HG02759 (cell line): ENCODE measurements around the gene SOD1.
"Not testable (repeated sequence)": the region's sequence is repeated elsewhere in the genome, so short reads cannot be mapped to it uniquely, and the experiment has no call there.

Experiments
- ATAC-seq: cut with Tn5 transposase; IDR thresholded peaks from one replicate; pipeline ENCODE4 v1.9.1; 2021; ENCODE audit warnings: mild to moderate bottlenecking, moderate library complexity; ENCODE audit not compliant: unreplicated experiment

The SOD1 gene

GRCh38 chr21:31659536-31660258, at the start of gene SOD1:
Gene SOD1, plus strand, starts transcription at chr21:31659693. Its CDS starts 77 bp downstream, at chr21:31659770.
- ATAC-seq = peak; percentile 95

- ATAC-seq = no peak
Measured at GRCh38 chr21:31611445-31611844, 48.0 kb upstream of the SOD1 start.

- ATAC-seq = no peak
Measured at GRCh38 chr21:31612894-31613785, 46.4 kb upstream of the SOD1 start.

- ATAC-seq = no peak
Measured at GRCh38 chr21:31614705-31615104, 44.8 kb upstream of the SOD1 start.

GRCh38 chr21:31616216-31616615, 43.3 kb upstream of the SOD1 start:
- ATAC-seq = no peak

GRCh38 chr21:31618696-31619430, 40.6 kb upstream of the SOD1 start:
- ATAC-seq = no peak

- ATAC-seq = no peak
Measured at GRCh38 chr21:31622397-31622796, 37.1 kb upstream of the SOD1 start.

GRCh38 chr21:31623664-31624063, 35.8 kb upstream of the SOD1 start:
- ATAC-seq = no peak

- ATAC-seq = no peak
Measured at GRCh38 chr21:31624181-31624580, 35.3 kb upstream of the SOD1 start.

GRCh38 chr21:31624961-31625491, 34.5 kb upstream of the SOD1 start:
- no peak for ATAC-seq

GRCh38 chr21:31629972-31630711, 29.4 kb upstream of the SOD1 start:
- no peak for ATAC-seq

GRCh38 chr21:31631881-31632280, 27.6 kb upstream of the SOD1 start:
- not testable (repeated sequence) for ATAC-seq

GRCh38 chr21:31634993-31635392, 24.5 kb upstream of the SOD1 start:
- ATAC-seq = no peak

GRCh38 chr21:31636874-31637273, 22.6 kb upstream of the SOD1 start:
- no peak for ATAC-seq

- ATAC-seq = no peak
Measured at GRCh38 chr21:31641416-31641922, 18.0 kb upstream of the SOD1 start.

GRCh38 chr21:31644643-31645042, 14.8 kb upstream of the SOD1 start:
- no peak for ATAC-seq

GRCh38 chr21:31647650-31648049, 11.8 kb upstream of the SOD1 start:
- peak; percentile 59 for ATAC-seq

- no peak for ATAC-seq
Measured at GRCh38 chr21:31650930-31651329, 8.6 kb upstream of the SOD1 start.

GRCh38 chr21:31651491-31651890, 8.0 kb upstream of the SOD1 start:
- ATAC-seq = not testable (repeated sequence)

- no peak for ATAC-seq
Measured at GRCh38 chr21:31654340-31654739, 5.2 kb upstream of the SOD1 start.
